GM21423 (cell line): ENCODE results near the gene TMEM47.

ENCODE experiments used
- ATAC-seq: cut with Tn5 transposase; IDR thresholded peaks from one replicate; pipeline ENCODE4 v1.9.1; 2021; ENCODE audit warnings: mild to moderate bottlenecking, moderate library complexity; ENCODE audit not compliant: unreplicated experiment

The TMEM47 gene

DNA sequence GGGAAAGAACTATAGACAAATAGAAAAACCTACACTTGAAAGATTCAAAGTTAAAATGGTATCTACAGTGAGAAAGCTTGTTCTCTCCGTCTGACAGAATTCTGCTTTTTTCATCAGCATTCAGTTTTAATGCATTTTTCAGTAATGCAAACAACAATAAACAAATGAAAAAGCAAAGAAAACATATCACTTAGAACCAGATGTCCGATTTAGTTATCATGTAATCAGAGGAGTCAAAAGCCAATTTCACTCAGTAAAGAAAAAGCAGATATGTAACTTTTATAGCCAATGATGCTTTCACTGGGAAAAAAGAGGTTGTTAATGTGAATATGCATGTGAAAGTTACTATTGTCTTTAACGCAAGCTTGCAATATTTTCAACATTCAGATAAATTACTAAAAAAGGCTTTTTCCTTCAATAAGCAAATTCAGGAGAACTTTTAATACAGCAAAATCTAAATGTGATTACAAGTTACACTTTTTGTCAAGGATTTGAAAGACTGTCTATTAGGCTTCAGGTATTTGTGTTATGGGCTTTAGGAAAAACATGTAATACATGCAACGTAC, 70.7 kb downstream of the TMEM47 start:
- no peak for ATAC-seq

DNA sequence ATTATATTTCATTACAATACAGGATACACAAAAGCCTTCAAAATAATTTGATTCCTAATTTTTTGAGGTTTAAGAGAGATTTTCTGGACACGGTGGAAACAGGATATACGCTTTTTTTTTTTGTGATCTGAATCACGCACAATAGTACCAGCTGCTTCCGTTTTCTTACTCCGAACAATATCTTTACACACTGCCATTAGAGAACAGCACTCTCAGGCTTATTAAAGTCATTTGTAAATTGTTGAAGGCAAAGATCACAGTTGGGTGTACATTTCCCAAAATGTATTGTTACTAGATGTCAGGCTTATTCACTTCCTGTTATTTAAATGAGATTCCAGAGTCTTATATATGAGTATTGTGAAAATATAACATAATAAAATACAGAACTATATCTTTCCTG, 71.5 kb downstream of the TMEM47 start:
- no peak for ATAC-seq

DNA sequence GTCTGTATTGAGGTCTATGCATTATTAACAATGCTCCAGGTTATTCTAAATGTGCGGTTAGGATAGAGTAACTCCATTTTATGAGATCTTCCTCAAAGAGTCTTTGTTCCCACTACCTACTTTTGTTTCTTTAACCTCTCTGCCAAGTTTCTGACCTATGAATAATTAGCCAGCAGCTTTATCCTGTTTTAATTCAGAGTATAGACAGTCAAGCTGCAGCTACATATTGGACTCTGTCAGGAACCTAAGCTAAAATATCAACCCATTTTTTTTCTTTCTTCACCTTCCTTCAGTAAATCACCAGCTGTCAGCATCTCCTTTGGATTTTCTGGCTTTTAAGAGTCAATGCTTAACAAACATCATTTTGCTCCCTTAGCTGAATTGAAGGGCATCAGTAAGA, 72.3 kb downstream of the TMEM47 start:
- no peak for ATAC-seq

DNA sequence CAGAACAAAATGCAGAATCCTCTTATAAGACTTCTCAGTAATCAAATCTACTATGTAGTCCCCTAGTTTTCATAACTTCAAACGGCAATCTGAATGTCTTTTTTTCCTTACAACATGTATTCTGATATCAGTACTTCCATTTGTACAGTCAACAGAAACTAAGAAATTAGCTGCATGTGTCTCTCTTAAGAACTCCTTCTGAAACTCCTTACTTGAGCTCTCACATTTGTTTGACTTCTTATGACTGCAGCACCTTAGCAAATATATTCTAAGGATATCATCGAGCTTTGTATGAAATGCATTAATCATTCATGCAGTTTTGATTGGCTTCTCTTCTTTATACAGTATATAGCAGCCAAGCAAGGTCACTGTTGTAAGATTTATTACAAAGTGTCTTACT, 77.0 kb downstream of the TMEM47 start:
- no peak for ATAC-seq

DNA sequence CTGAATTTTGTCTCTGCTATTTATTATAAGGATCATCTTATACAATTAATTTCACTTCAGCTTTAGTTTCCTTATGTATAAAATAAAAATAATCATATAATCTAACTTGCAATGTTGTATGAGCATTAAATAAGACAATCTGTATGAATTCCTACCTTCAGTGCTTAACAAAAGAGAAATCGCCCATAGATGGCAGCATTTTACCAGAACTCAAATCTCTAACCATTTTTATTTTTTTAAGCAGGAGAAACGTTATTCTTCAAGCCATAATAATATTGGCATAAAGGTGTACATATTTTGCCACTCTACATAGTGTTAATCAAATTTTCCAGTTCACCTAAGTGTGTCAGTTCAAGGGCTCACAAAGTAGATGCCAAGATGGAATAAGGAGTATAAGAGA, 78.8 kb downstream of the TMEM47 start:
- ATAC-seq: no peak
